GM21528 (cell line): ENCODE data around the gene EYA2.
"Not testable (repeated sequence)": the region's sequence is repeated elsewhere in the genome, so short reads cannot be mapped to it uniquely, and the experiment has no call there.

ENCODE experiments used
- ATAC-seq: cut with Tn5 transposase; IDR thresholded peaks from one replicate; pipeline ENCODE4 v1.9.1; 2021; ENCODE audit warnings: mild to moderate bottlenecking, moderate library complexity; ENCODE audit not compliant: unreplicated experiment, low FRiP score

Gene EYA2

GRCh38 chr20:46894971-46895905, 595 bp downstream of the EYA2 start:
- ATAC-seq, result no peak

DNA sequence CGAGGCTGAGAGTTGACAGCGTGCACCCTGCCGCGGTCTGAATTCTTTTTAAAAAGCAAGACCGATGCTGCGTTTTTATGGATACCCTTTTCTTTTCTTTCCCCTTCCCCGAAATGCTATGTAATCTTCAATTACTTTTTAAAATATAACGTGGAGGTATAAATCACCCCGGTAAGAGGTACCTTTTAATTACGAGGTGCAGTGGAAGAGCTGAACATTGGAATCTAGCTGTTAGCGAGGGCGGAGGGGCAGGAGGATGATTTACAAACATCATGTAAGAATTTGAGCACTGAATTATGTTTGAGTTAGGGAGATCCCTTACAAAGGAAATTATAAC, 1.2 kb downstream of the EYA2 start:
- ATAC-seq, result no peak

DNA sequence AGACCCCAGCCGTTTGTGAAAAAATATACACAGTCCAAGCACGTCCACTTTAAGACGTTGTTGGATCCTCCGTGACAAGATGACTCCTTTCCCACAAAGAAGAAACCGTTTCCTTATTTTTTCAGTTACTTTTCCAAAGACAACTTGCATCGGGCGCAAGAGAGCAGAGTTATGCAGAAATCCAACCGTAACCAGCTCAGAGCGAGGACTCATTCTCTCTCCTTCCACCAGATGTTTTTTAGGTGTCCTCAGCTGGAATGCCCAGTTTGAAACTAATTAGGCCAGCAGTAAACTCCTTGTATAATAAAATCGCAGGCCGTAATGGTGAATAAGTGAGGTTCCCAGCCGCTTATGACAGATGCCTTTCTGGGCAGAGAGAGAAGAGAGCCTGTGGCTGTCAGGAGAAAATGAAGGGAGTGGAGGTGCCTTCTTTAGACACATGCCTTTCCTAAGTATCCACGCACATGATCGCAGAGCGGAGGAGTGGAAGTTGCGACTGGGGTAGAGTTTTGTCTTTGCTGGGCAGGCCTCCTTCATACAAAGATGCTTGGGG, 2.8 kb downstream of the EYA2 start:
- no peak for ATAC-seq

DNA sequence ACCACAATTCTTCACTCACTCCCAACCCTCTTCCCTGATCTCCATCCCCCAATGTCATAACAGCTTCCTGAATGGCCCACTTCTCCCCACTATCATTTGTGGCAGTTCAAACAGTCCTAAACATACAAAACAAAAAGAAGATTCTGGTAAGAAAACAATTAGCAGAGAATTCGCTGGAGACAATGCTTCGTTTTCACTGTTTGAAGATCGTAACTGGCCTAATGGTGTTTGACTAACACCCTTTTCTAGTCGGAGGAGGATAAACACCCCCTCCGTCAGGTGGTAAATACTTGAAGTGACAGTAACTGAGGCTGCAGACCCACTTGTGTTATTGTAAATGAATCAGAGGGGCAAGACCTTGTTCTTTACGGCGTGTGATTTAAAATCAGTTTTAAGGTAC, 3.8 kb downstream of the EYA2 start:
- ATAC-seq, result no peak

DNA sequence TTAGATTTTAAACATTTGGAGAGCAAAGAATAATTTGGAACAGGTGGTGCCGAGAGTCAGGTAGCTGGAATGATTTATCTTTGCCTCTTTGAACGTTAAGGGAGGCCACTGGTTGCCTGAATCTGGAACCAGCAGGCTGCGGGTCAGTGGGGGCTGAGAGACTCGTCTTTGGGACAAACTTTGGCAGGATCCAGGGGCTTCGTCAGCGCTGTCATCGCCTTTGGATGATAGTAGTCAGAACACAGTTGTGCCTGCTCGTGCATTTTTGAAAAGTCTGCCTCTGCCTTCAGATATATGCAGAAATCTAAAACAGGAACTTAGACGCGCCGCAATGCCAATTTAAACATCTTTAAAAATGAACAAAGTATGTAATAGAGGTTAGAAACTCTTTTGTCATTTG, 5.0 kb downstream of the EYA2 start:
- no peak for ATAC-seq

- ATAC-seq, result no peak
These were observed 5.4 kb downstream of the EYA2 start for GRCh38 chr20:46900086-46900485.

DNA sequence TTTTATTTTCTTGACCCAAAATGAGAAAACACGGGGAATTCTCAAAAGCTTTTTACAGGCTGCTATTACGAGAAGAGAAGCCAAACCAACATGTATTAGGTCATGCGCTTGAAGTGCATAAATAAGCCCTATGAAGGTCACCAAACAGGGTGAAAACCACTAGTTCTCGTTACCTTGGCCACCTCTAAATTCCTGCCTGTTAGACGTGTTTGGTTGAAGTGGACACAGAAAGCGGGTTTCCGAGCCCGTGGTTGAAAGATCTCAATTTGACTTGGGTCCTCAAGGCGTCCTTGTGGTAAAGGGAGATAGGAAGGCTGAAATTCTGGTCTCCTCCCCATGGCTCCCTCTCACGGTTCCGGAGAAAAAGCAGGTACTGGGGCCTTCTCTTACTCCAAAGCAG, 6.2 kb downstream of the EYA2 start:
- no peak for ATAC-seq

GRCh38 chr20:46901638-46902037, 7.0 kb downstream of the EYA2 start:
- no peak for ATAC-seq

GRCh38 chr20:46903256-46903655, 8.6 kb downstream of the EYA2 start:
- no peak for ATAC-seq

DNA sequence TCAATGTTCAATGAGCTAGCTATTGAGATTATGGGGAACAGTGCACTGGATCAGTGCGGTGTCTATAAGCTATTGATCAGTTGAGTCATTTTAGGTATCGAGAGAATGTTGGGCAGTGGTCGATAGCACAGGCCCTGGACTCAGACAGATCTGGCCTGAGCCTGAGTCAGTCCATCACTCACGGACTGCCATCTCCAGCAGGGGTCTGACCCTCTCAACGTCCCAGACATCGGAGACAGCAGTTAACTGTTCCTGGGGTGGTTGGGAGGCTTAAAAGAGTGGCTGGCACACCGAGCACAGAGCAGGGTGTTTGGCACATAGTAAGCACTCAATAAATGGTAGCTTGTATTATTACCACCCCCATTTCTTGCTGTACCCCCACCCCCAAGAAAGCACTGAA, 9.3 kb downstream of the EYA2 start:
- ATAC-seq, result no peak

DNA sequence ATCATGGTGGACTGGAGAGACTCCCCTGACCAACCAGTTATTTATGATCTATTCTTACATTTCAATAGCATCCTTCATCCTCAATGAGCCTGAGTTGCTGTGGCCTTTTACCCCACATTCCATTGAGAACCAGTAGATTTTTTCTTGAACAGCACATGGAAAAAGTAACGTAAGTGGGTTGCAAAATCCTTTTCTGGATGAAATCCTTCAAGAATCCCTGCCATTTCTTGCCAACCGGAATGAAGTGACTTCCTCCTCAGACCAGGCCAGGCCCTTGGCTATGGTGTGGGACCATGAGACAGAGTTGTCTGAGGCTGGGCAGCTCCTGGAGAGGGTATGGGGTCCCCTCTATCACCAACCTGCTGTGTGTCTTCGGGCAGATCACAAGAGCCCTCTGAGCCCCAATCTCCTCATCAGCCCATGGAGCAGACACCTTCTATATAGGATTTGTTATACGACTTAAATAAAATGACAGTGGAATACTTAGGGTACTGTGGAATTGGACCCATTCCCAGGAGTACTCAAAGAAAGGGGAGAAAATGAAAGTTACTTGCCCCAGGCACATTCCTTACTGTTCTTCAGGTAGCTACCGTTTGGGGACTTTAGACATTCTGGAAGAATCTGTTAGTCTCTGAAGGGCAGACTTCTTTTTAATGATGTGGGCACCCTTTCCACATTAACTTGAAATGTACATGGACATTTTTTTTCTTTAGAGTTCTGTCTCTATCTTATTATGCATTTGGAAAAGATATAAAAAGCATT, 10.9 kb downstream of the EYA2 start:
- no peak for ATAC-seq

DNA sequence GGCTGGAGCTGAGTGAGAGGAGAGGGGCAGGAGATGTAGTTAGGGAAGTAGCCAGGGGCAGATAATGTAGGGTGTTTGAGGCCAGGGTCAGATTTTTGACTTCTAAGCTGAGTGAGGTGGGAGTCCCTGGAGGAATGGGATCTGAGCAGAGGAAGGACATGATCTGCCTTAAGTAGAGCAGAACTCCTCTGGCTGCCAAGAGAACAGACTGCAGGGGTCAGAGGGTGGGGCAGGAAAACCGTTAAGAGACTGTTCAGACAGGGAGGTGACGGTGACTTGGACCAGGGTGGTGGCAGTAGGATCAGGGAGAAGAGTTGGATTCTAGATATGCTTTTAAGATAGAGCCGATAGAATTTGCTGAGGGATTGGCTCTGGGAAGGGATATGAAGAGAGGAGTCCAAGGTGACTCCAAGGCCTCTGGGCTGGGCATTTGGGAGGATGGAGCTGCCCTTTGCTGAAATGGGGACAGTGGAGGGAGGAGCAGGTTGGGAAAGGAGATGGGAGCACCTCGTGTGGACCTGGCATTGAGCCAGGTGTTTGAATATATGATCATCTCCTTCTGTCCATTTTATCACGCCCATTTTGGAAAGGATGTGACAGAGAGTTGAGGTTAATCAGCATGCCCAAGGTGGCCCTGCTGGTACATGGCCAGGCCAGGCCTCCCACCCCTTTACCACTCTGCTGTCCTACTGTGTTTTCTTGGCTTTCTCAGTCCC, 18.8 kb downstream of the EYA2 start:
- no peak for ATAC-seq

DNA sequence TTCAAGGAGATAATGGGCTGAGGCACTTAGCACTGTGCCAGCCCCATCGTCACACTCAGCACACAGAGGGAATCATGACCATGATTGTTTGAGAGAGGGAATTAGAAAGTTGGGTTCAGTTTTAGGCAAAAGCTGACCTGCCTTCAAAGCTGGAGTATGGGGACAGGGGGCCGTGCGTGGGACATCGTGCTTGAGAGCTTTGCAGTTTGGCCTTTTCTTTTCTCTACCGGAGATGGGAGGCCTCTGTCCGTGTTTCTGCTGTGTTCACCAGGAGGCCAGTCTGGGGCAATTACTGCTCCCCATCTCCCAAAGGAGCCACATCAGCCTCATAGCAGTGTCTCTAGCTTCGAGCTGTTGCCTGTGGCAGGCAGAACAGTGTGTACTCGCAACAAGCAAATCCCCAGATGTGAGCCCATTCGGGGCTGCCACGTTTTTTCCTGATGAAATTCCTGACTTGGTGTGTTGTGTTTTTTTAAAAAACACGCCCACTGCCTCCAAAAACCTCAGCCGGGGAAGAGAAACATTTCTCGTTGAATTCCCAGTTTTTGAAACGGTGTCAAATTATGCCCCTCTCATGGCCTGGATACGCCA, 20.2 kb downstream of the EYA2 start:
- ATAC-seq, result no peak

DNA sequence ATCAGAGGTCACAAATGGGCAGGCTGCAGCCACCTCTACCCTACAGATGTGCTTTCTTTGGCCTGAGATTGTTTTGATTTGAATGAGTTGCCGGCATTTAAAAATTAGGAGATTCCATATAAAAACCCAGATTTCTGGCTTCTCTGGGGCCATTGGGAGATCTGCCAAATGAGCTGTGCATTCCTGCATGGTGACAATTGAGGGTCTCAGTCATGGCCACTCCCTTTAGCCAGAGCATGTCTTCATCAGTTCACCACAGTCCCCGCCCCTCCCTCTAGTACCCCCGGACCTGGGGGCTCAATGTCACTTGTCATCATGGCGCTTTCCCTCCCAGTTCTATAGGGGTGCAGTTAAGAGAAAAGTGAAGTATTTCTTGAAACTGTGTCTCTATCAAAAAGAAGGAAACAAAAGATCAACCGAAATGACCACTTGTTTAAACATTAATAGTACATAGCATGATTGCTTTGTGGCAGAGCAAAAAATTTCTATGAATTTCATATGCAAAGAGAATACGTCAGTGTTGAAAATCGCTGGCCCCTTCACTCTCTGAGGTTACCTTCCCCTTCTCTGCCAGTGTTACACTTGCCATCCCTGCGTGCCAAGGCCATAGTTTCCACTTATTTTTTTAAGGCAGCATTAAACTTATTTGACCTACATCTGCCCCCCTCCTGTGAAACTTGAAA, 21.1 kb downstream of the EYA2 start:
- ATAC-seq, result no peak

GRCh38 chr20:46916258-46916603, 21.6 kb downstream of the EYA2 start:
- no peak for ATAC-seq

DNA sequence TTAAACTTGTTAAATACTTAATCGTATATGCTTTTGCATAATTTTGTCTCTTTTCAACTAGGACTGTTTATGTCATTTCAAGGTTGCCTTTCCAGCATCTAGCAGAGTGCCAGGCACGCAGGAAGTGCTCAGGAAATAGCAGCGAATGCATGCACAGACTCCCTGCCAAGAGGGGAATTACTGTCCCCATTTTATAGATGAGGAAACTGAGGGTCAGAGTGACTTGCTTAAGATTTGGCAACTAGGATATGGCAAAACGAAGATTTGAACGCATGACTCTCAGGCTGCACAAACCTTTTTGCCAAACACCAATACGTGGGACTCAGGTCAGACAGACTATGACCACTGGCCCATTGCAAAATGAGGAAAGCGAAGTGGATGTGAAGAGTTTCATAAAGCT, 22.5 kb downstream of the EYA2 start:
- no peak for ATAC-seq

DNA sequence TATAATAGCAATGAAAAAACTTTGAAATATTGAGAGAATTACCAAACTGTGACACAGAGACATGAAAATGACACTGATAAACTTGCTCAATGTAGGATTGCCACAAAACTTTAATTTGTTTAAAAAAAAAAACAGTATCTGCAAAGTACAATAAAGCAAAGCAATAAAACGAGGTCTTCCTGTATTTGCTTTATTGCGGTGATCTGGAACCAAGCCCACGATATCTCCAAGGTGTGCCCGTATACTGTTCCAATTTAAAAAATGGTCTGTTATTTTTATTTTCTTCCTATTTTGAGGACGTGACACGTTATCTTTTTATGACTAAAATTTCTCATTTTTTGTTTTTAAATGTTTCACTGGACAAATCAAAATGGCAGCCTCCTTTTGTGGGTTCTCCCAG, 25.5 kb downstream of the EYA2 start:
- no peak for ATAC-seq

DNA sequence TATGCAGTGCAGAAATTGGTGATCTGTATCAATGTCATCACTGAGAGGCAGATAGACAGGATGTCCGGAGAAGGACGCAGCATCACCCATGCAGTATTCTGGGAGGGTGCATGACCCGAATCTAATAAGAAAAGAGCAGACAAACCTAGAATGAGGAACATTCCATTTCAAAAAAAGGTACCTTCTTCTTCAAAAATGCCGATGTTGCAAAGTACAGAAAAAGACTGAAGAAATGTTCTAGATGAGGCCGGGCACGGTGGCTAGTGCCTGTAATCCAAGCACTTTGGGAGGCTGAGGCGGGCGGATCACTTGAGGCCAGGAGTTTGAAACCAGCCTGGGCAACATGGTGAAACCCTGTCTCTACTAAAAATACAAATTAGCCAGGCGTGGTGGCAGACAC, 28.2 kb downstream of the EYA2 start:
- not testable (repeated sequence) for ATAC-seq

GRCh38 chr20:46923550-46923949, 28.9 kb downstream of the EYA2 start:
- ATAC-seq, result no peak

- ATAC-seq, result no peak
These were observed 34.0 kb downstream of the EYA2 start for GRCh38 chr20:46928580-46929132.
